Retinal pigment epithelial cell (primary cell): ENCODE results near the gene C6orf136.

Experiments
- DNase-seq: peaks from one replicate; pipeline ENCODE4 v3.0.0-alpha.2; 2010; ENCODE audit warnings: low read depth
- H3K4me3 ChIP-seq: 2 replicates; pipeline ENCODE4 v1.5.1; 2011; ENCODE audit warnings: mild to moderate bottlenecking, low read length, control low read depth, moderate library complexity
- CTCF ChIP-seq: conservative IDR thresholded peaks from 2 replicates; pipeline ENCODE4 v1.5.1; 2011; ENCODE audit warnings: low read depth, low read length, control low read depth, inconsistent platforms

Gene C6orf136

GRCh38 chr6:30601436-30601814 is 45.5 kb upstream of the C6orf136 start:
- TF ChIP-seq CTCF = no peak
- no peak overlapping the region for H3K4me3 ChIP-seq
- DNase-seq = no peak

GRCh38 chr6:30601815-30602641 is 44.9 kb upstream of the C6orf136 start:
- H3K4me3 ChIP-seq = no peak overlapping the region
- DNase-seq = no peak
- no peak for TF ChIP-seq CTCF

- DNase-seq = no peak
- TF ChIP-seq CTCF = no peak
- no peak overlapping the region for H3K4me3 ChIP-seq
Measured at GRCh38 chr6:30603961-30604360, 43.0 kb upstream of the C6orf136 start.

- DNase-seq = no peak
- TF ChIP-seq CTCF = no peak
- H3K4me3 ChIP-seq = no peak overlapping the region
Measured at GRCh38 chr6:30610065-30610464, 36.9 kb upstream of the C6orf136 start.

- no peak for TF ChIP-seq CTCF
- no peak for DNase-seq
- H3K4me3 ChIP-seq = no peak overlapping the region
Measured at GRCh38 chr6:30611150-30611855, 35.6 kb upstream of the C6orf136 start.

- no peak overlapping the region for H3K4me3 ChIP-seq
- DNase-seq = no peak
- no peak for TF ChIP-seq CTCF
Measured at GRCh38 chr6:30611856-30612194, 35.1 kb upstream of the C6orf136 start.

GRCh38 chr6:30612213-30612612 is 34.7 kb upstream of the C6orf136 start:
- DNase-seq = no peak
- H3K4me3 ChIP-seq = no peak overlapping the region
- peak; percentile 46 for TF ChIP-seq CTCF
